ENCODE results near the gene KCNK4.

DNA sequence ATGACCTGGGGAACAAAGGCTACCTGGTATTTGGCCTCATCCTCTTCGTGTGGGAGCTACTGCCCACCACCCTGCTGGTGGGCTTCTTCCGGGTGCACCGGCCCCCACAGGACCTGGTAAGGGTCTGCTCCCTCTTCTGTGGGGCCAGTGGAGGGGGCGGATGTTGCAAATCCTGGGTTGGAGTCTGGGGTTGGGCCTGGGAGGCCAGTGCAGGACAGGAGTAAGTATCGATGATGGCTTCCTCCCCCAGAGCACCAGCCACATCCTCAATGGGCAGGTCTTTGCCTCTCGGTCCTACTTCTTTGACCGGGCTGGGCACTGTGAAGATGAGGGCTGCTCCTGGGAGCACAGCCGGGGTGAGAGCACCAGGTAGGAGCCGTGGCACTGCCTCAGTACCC is 2.8 kb upstream of the KCNK4 start:
- TF ChIP-seq EZH2 (IDR thresholded peaks at IDR 0.05; ENCODE audit: insufficient read depth, poor library complexity, severe bottlenecking) (no peak), EZH2phosphoT487 (IDR thresholded peaks at IDR 0.05; ENCODE audit: insufficient read depth, low read depth) (no peak)
